Measurements from ENCODE around the gene PRRT3.
A peak's percentile ranks its signal among the peaks of the same experiment; 100 is the strongest.
"Not testable (repeated sequence)": the region's sequence is repeated elsewhere in the genome, so short reads cannot be mapped to it uniquely, and the experiment has no call there.

Gene PRRT3

GRCh38 chr3:9947025-9947995 lies 4.9 kb downstream of the PRRT3 start:
- peak; percentile 67 for DNase-seq

GRCh38 chr3:9946112-9947024 lies 5.8 kb downstream of the PRRT3 start:
- DNase-seq = peak; percentile 92

- no peak for DNase-seq
These were observed 6.8 kb downstream of the PRRT3 start for GRCh38 chr3:9945358-9945757.

- no peak for DNase-seq
These were observed 7.9 kb downstream of the PRRT3 start for GRCh38 chr3:9944271-9944670.

GRCh38 chr3:9942934-9943690 lies 9.1 kb downstream of the PRRT3 start:
- DNase-seq = no peak

GRCh38 chr3:9942164-9942563 lies 10.0 kb downstream of the PRRT3 start:
- no peak for DNase-seq

- DNase-seq = no peak
These were observed 11.5 kb downstream of the PRRT3 start for GRCh38 chr3:9940746-9941145.

GRCh38 chr3:9939906-9940305 lies 12.3 kb downstream of the PRRT3 start:
- DNase-seq = not testable (repeated sequence)

- no peak for DNase-seq
These were observed 13.2 kb downstream of the PRRT3 start for GRCh38 chr3:9938966-9939365.

GRCh38 chr3:9937486-9938238 lies 14.5 kb downstream of the PRRT3 start:
- DNase-seq = no peak

- DNase-seq = no peak
These were observed 16.2 kb downstream of the PRRT3 start for GRCh38 chr3:9935966-9936510.

- no peak for DNase-seq
These were observed 17.2 kb downstream of the PRRT3 start for GRCh38 chr3:9934993-9935392.

- DNase-seq = no peak
These were observed 18.0 kb downstream of the PRRT3 start for GRCh38 chr3:9934235-9934621.

- DNase-seq = peak; percentile 93
These were observed 18.5 kb downstream of the PRRT3 start, which contains the start of gene CRELD1 for GRCh38 chr3:9933561-9934234. CRELD1 (plus strand) TSS chr3:9933834; CDS start chr3:9934439, 605 bp downstream.

- DNase-seq = peak; percentile 67
These were observed 19.2 kb downstream of the PRRT3 start for GRCh38 chr3:9932843-9933560.

- DNase-seq = no peak
These were observed 19.7 kb downstream of the PRRT3 start for GRCh38 chr3:9932535-9932842.

- DNase-seq = no peak
These were observed 21.3 kb downstream of the PRRT3 start for GRCh38 chr3:9930804-9931418.

GRCh38 chr3:9928158-9928557 lies 24.1 kb downstream of the PRRT3 start:
- DNase-seq = no peak

GRCh38 chr3:9918261-9919038 lies 33.8 kb downstream of the PRRT3 start:
- no peak for DNase-seq
